PC-9 (cell line): ENCODE results near the gene STAB2.

Experiments used
- CTCF ChIP-seq: fragments of 200-600 bp; sonication (generic); conservative IDR thresholded peaks from 2 replicates; pipeline ENCODE4 v1.6.1; 2017; ENCODE audit warnings: mixed run types, antibody characterized with exemption, mild to moderate bottlenecking, moderate library complexity
- EZH2 ChIP-seq: fragments of 200-600 bp; sonication (generic); IDR thresholded peaks from 2 replicates; pipeline ENCODE4 v1.8.0; 2017; ENCODE audit warnings: antibody characterized with exemption, low read depth

- TF ChIP-seq EZH2 (no peak), CTCF (no peak)
These were observed 81.4 kb downstream of the STAB2 start for GRCh38 chr12:103668520-103668919.
